SH-SY5Y (cell line): ENCODE measurements around the gene WDHD1.

Experiments
- GATA2 ChIP-seq: IDR thresholded peaks from 2 replicates; pipeline ENCODE4 v1.6.1; 2011; ENCODE audit warnings: mild to moderate bottlenecking, low read depth, low read length
- GATA3 ChIP-seq: IDR thresholded peaks from 2 replicates; pipeline ENCODE4 v1.6.1; 2011; ENCODE audit warnings: low read depth, mild to moderate bottlenecking, low read length, moderate library complexity

The WDHD1 gene, protein sequence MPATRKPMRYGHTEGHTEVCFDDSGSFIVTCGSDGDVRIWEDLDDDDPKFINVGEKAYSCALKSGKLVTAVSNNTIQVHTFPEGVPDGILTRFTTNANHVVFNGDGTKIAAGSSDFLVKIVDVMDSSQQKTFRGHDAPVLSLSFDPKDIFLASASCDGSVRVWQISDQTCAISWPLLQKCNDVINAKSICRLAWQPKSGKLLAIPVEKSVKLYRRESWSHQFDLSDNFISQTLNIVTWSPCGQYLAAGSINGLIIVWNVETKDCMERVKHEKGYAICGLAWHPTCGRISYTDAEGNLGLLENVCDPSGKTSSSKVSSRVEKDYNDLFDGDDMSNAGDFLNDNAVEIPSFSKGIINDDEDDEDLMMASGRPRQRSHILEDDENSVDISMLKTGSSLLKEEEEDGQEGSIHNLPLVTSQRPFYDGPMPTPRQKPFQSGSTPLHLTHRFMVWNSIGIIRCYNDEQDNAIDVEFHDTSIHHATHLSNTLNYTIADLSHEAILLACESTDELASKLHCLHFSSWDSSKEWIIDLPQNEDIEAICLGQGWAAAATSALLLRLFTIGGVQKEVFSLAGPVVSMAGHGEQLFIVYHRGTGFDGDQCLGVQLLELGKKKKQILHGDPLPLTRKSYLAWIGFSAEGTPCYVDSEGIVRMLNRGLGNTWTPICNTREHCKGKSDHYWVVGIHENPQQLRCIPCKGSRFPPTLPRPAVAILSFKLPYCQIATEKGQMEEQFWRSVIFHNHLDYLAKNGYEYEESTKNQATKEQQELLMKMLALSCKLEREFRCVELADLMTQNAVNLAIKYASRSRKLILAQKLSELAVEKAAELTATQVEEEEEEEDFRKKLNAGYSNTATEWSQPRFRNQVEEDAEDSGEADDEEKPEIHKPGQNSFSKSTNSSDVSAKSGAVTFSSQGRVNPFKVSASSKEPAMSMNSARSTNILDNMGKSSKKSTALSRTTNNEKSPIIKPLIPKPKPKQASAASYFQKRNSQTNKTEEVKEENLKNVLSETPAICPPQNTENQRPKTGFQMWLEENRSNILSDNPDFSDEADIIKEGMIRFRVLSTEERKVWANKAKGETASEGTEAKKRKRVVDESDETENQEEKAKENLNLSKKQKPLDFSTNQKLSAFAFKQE

DNA sequence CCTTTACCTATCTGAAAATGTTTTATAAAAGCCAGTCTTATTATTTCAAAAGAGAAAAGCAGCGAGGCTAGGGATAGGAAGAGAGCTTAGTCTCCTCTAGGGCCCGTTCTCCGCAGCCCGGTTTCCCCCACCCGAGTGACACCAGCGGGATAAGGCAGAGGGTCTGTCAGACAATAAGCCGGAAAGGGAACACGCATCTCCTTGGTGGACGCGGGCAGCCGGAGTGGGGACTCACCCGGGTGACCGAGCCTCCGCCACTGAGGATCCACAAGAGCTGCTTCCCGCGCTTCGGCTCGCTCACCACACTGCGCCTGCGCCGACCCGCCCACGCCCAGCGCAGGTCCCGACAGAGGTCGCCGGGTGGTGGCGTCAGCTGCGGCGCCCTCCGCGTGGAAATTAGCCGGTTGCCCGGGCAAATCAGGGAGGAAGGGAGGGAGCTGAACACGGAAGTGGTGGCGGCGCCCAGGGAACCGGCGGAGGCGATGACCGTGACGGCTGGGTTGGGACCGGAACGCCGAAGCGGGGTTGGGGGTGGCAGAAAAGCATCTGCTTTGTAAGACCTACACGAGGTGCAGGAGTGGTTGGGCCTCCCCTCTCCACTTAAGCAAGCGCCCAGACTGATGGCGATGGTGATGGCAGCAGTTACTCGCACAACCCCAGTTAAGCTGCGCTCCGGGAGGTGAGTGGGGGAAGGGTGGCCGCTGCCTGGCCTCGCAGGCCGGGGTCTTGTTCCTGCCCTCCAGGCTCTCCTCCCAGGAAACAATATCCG is at the start of gene WDHD1, which contains the start of gene SOCS4:
TSS of gene WDHD1 (minus strand) at position 307 of the 769 bp plus-strand sequence. CDS start 312 bp downstream, outside the sequence.
TSS of gene SOCS4 (plus strand) at position 444 of the 769 bp plus-strand sequence. CDS start 15,806 bp downstream, outside the sequence.
- no peak for TF ChIP-seq GATA3
- TF ChIP-seq GATA2, result no peak; the same call in 1 of the 2 replicates

DNA sequence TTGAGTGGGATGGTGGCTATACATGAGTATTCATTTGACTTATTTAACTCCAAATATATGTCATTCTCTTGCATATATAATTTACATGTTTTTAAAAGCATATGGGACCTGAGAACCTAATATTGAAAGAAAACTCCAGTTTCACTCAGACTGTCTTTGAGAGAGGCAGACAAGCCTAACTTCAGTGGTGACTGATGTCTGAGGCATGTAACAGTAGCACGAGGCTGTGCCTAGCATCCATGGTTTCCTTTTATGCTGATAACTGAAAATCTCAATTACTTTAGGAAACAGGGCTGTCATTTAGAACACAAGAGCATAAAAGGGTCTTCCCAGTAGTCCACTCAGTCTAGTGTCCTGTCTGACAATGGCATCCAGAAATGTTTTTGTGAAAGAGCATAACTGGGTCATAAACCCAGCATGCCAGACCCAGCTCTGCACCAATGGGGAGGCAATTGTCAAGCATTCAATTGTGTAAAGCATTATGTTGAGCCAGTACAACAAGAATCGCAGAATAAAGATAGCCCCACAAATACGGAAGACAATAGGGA is 48.8 kb upstream of the WDHD1 start:
- no peak for TF ChIP-seq GATA2
- TF ChIP-seq GATA3, result no peak

DNA sequence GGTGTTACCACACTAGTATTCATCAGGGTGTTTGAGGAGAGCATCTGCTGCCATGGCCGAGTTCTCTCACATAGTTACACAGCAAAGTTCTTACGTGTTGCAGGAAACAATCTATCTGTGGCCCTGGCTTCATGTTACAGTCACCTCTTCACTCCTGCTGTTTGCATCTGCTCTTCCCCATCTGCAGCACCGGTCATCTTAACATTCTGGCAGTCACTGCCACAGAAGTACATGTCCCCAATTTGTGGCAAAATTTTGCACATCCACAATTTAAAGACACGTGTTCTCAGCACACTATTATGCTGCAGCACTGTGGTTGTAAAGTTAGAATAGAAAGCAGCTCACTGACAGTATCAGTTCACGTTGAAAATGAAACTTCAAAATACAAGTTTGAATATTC is 47.8 kb upstream of the WDHD1 start:
- TF ChIP-seq GATA2 (no peak), GATA3 (no peak)

DNA sequence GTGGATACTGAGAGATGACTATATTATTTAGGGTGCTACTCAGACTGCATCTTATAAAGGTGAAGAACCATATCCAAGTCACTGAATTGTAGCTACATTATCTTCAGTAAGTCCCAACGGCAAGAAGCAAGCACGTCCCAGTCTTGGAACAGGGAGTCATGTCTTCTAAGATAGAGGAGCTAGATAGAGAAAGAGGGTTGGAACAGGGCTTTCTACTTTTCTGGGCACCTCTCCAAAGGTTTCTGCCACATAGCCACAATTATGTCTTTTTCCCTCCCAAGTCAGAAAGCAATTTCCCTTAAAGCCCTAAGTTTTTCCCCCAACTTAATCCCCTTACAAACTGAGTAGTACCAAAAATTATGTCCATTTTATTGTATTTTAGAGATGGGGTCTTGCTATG is 47.0 kb upstream of the WDHD1 start:
- TF ChIP-seq GATA3 (no peak), GATA2 (no peak)

DNA sequence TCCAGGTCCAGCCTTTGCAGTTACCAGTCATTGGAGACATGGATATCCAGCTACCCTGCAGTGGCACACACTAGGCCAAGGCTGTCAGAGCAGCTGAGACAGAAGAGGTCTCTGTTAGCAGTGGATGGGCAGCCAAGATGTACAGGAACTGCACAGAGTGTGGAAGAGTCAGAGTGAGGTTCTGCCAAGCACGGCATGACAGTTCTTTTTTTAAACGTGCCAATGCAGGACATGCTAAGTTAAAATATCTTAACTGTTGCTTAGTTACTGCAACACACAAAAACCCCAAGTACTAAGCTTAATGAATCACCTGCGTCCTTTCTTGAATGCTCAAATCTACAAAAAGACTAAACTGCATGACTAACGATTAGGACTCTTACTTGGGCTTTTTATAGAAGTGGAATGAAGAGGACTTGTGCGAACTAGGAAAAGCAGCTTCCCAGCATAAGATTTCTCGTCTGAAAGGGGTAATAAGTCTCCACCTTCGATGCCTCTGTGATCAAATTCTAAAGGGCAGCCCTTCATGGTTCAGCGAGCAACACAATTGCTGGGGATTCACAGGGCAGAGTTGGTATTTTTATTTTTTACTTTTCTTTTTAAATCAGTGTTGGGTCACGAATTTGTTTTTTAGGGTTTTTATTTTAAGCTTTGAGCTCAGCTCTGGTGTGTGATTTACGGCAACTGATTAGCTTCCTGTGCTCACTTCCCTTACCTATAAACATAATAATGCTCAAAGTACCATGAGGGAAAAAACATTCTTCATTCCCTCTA is 45.2 kb upstream of the WDHD1 start:
- TF ChIP-seq GATA2 (no peak), GATA3 (no peak)

DNA sequence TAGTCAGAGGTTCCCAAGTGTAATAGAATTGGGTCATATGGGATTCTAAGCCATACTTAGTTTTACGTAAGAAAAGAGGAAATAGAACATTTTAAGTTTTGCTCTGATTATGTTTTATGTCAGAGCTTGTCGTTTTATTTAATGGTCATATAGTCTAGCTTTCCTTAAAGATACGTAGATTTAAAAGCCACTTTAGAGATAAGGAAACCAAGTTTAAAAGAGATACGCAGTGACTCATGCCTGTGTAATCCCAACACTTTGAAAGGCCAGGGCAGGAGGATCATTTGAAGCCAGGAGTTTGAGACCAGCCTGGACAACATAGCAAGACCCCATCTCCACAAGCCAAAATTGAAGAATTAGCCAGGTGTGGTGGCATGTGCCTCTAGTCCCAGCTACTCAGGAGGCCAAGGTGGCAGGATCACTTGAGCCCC is 44.1 kb upstream of the WDHD1 start:
- TF ChIP-seq GATA2, result no peak
- no peak for TF ChIP-seq GATA3

DNA sequence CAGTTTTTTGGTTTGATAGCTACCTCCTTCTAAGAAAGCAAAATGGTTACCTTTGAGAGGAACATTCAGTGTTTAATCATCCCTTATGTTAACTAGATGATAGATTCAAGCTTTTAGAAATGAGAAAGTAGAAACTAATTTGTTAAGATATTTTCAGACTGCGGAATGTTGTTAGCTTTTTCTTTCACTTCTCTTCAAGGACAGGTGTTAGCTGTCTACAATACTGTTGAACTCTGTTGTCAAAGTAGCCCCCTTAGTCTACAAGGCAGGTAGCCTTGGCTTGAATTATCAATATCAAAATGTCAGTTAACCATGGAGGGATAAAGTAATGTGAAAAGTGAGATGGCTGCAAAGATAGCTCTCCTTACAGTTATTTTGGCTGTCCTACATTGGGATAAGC is 39.3 kb upstream of the WDHD1 start:
- TF ChIP-seq GATA2, result no peak
- TF ChIP-seq GATA3, result no peak

DNA sequence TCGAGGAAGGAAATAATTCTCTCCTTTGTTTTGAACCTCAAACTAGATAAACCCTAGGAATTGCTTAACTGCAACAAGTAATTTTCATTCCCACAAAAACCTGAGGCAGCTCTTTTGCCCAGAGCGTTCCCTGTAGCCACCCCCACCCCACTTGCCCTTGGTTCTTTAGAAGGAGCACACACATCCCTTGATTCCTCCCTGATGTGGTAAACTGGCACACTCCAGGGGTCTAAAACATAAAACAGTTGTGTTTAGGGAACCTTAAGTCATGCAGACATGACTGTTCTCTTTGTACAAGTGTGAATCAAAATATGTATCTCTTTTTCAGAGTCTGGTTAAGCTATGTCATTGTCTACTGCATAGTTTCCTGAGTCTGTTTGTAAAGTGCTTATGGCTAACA is 38.5 kb upstream of the WDHD1 start:
- TF ChIP-seq GATA3 (no peak), GATA2 (no peak)

DNA sequence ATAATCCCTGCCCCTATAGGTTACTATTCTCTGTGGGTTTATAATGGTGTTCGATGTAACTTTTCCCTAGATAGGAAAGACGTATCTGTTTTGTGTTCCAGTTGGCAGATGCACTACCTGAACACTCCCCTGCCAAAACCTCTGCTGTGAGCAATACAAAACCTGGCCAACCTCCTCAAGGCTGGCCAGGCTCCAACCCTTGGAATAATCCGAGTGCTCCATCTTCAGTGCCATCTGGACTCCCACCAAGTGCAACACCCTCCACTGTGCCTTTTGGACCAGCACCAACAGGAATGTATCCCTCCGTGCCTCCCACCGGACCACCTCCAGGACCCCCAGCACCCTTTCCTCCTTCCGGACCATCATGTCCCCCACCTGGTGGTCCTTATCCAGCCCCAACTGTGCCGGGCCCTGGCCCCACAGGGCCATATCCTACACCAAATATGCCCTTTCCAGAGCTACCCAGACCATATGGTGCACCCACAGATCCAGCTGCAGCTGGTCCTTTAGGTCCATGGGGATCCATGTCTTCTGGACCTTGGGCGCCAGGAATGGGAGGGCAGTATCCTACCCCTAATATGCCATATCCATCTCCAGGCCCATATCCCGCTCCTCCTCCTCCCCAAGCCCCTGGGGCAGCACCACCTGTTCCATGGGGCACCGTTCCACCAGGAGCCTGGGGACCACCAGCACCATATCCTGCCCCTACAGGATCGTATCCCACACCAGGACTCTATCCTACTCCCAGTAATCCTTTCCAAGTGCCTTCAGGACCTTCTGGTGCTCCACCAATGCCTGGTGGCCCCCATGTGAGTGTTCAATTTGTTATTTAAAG is 35.8 kb upstream of the WDHD1 start:
- no peak for TF ChIP-seq GATA3
- no peak for TF ChIP-seq GATA2

DNA sequence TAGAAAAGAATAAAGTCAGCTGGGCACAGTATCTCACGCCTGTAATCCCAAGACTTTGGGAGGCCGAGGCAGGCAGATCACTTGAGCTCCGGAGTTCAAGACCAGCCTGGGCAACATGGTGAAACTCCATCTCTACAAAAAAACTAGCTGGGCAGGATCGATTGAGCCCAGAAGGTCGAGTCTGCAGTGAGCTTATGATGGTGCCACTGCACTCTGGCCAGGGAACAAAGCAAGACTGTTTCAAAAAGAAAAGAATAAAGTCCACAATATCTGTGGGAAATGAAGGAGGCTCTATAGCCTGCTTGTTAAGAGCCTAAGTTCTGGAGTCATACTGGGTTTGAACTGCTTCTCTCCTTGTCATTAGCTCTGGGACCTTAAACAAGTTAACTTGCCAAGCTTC is 32.4 kb upstream of the WDHD1 start:
- TF ChIP-seq GATA2 (no peak), GATA3 (no peak)

DNA sequence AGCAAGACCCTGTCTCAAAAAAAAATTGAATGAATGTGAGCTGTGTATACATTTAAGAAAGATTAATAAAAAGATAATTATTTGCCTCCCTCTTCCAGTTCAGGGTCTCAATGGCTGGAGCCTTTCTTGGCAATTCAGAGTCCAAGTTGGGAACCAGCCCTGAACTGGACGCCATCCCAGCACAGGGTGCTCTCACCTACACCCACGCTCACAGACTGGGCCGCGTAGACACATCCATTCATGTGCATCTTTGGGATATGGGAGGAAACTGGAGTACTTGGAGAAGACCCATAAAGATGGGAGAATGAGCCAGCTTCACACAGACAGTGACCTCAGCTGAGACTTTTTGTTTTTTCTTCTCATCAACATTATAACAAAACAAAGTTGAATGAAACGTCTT is 31.0 kb upstream of the WDHD1 start:
- no peak for TF ChIP-seq GATA2
- TF ChIP-seq GATA3, result no peak

DNA sequence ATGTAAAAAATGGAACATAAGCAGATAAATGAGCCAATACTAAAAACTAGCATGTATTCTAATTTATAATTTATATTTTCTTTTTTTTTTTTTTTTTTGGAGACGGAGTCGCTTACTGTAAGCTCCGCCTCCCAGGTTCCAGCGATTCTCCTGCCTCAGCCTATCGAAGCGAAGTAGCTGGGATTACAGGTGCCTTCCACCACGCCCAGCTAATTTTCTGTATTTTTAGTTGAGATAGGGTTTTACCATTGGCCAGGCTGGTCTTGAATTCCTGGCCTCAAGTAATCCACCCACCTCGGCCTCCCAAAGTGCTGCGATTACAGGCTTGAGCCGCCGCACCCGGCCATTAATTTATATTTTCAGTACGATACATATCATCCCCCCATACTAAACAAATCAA is 27.2 kb upstream of the WDHD1 start:
- no peak for TF ChIP-seq GATA3
- no peak for TF ChIP-seq GATA2
